Measurements from ENCODE around the gene PRR5.
A peak's percentile ranks its signal among the peaks of the same experiment; 100 is the strongest.

PRR5 gene

DNA sequence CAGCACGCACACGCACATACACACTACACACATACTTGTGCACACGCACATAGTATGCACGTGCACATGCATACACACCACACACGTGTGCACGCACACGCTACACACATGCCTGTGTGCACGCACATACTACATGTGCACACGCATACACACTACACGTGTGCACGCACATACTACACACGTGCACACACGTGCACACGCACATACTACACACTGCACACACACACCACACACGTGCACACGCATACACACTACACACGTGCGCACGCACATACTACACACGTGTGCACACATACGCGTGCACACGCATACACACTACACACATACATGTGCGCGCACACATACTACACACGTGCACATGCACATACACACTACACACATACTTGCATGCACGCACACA is 30.7 kb downstream of the PRR5 start:
- in situ Hi-C loops (cut with MboI; ENCODE audit: low sequenced_read_pairs, unreplicated experiment): no loop called here
- DNase-seq (ENCODE audit: low spot score): no peak
- TF ChIP-seq, protein P1, sequence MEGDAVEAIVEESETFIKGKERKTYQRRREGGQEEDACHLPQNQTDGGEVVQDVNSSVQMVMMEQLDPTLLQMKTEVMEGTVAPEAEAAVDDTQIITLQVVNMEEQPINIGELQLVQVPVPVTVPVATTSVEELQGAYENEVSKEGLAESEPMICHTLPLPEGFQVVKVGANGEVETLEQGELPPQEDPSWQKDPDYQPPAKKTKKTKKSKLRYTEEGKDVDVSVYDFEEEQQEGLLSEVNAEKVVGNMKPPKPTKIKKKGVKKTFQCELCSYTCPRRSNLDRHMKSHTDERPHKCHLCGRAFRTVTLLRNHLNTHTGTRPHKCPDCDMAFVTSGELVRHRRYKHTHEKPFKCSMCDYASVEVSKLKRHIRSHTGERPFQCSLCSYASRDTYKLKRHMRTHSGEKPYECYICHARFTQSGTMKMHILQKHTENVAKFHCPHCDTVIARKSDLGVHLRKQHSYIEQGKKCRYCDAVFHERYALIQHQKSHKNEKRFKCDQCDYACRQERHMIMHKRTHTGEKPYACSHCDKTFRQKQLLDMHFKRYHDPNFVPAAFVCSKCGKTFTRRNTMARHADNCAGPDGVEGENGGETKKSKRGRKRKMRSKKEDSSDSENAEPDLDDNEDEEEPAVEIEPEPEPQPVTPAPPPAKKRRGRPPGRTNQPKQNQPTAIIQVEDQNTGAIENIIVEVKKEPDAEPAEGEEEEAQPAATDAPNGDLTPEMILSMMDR (IDR thresholded peaks at IDR 0.05; ENCODE audit: borderline replicate concordance, control extremely low read depth, extremely low read depth, insufficient read depth, missing control alignments): no peak

DNA sequence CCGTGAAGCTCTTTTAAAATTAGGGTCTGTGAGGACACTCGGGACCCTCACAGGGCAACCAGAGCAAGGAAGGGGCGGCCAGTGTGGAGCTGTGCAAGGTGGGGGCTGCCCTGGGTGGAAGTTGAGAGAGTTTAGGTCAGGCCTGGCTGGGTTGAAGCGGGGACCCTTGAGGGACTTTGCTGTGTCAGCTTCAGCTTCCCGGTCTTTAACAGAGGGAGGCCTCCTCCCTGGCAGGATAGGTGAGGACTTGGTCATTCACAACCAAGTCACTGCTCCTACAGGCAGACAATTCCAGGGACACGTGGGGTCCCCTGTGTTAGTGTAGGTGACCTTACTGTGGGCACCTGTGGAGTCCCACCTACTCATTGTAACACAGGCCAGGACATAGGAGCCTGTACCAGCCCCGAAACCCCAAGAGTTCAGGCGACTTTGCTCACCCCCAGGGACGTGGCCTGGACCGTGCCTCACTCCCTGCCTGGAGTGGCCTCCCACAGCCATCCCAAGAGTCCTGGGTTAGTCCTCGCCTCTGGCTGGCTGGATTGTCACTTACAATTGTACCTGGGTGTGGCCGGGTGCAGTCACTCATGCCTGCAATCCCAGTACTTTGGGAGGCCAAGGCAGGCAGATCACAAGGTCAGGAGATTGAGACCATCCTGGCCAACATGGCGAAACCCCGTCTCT is 31.6 kb downstream of the PRR5 start:
- no peak for DNase-seq (ENCODE audit: low spot score)
- in situ Hi-C loops (cut with MboI; ENCODE audit: low sequenced_read_pairs, unreplicated experiment): no loop called here
- TF ChIP-seq, protein P1 (IDR thresholded peaks at IDR 0.05; ENCODE audit: borderline replicate concordance, control extremely low read depth, extremely low read depth, insufficient read depth, missing control alignments): no peak

DNA sequence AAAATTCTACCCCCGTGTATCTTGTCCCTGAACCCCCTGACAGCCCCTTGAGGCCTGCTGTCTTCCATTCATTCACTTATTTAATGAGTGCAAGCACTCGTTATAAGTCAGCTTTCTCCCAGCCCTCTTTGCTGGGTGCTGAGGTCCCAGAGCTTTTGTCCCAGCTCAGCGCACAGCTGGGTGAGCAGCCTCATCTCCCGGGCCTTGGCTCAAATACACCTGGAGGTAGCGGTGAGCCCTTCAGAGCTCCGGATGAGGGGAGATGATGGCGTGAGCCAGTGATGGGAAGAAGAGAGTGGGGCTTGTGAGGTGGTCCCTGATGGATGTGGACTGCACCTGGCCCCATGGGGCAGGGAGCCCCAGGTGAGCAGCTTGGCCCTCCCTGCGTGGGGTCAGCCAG is 32.3 kb downstream of the PRR5 start:
- TF ChIP-seq, protein P1 (IDR thresholded peaks at IDR 0.05; ENCODE audit: borderline replicate concordance, control extremely low read depth, extremely low read depth, insufficient read depth, missing control alignments): no peak
- in situ Hi-C loops (cut with MboI; ENCODE audit: low sequenced_read_pairs, unreplicated experiment): no loop called here

DNA sequence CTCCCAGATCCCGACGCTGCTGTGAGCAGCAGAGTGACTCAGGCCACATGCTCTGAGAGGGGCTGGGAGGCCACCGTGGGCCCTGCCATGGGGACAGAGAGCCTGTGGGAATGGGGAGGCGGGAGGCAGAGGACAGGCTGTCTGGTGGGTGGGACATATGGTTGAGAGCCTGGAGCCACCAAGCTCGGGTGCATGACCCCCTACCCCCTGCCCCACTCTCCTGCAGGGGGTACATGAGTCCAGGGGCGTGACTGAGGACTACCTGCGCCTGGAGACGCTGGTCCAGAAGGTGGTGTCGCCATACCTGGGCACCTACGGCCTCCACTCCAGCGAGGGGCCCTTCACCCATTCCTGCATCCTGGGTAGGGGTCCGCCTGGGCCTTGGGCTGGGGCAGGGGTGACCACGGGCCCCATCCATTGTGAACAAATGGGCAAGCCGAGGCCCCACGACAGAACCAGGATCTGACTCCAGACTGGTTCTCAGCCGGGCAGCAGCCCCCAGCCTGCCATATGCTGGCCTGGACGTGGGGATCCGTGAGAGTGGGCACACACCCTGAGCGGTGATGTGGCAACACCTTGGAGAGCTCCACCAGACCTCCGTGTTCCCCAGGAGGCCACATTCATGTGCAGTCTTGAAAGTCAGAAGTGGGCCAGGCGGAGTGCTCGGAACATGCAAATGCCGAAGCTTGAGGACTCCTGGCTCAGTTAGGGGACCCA is 33.0 kb downstream of the PRR5 start:
- in situ Hi-C loops (cut with MboI; ENCODE audit: low sequenced_read_pairs, unreplicated experiment): loop anchor here (5.0 kb wide), 1 partner anchor 38 kb away; no protein-coding TSS in a partner anchor
- no peak for DNase-seq (ENCODE audit: low spot score)
- TF ChIP-seq, protein P1 (IDR thresholded peaks at IDR 0.05; ENCODE audit: borderline replicate concordance, control extremely low read depth, extremely low read depth, insufficient read depth, missing control alignments): no peak

More for the DNA sequence above, 32.3 kb downstream of the PRR5 start:
- DNase-seq (ENCODE audit: low spot score): no peak

DNA sequence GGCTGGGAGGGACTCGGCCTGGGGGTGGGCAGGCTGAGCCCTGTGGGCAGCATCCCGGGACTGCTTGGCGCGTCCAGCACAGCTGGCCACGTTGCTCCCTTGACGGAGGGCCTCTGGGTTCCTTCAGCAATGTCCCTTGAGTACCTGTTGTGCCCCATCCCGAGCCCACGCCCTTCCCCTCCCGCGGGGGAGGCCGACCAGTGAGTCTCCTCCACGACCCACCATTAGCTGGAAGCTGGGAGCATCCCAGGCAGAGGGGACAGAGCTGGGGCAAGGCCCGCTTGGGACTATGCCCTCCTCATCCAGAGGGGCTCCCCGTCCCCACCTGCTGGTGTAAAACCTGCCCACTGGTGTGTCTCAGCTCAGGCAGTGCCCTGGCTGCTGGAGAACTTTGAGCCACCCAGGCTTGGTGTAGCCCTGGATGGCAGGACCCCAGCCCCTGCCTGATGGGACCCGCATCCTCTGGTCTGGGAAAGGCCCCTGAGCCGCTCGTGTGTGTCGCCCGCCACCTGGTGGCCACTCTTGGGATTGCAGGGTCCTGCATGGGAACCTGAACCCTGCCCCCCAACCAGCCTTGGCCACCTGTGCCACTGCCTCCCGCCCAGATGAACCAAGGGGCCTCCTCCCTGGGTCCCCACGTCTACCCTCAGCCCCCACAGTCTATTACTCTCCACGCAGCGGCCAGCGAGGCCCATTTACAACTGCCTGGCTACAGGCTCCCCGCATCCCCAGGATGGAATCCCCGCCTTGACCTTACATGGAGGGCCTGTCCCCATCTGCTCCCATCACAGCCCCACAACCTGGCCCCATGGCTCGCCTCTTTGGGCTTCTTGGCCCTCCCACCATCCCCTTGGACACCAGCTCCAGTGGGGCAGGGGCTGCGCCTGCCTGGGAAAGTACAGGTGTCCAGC is 33.8 kb downstream of the PRR5 start:
- DNase-seq (ENCODE audit: low spot score): peak; percentile 92
- in situ Hi-C loops (cut with MboI; ENCODE audit: low sequenced_read_pairs, unreplicated experiment): loop anchor here (5.0 kb wide), 1 partner anchor 38 kb away; no protein-coding TSS in a partner anchor
- TF ChIP-seq, protein P1 (IDR thresholded peaks at IDR 0.05; ENCODE audit: borderline replicate concordance, control extremely low read depth, extremely low read depth, insufficient read depth, missing control alignments): peak; percentile 99
